Gastrocnemius medialis (tissue), 4 donors: ENCODE data around the gene TMEM107. TPM values are rescaled to one million over a fixed set of nuclear protein-coding genes. Genes with fewer than 3 reads are reported as not detected.
A peak's percentile ranks its signal among the peaks of the same experiment; 100 is the strongest.

Source experiments
- ATAC-seq, 2 donors: fragments of 150-250 bp; one replicate each; pipeline ENCODE4 v1.9.1; 2016
- DNase-seq, 2 donors: peaks; one replicate each; pipeline ENCODE4 v3.0.0-alpha.2; 2019
- H3K27ac ChIP-seq, 4 donors: fragments of 200-600 bp; sonication (generic); 1 replicate in 1 of 4; 2 replicates in 3 of 4; pipeline ENCODE4 v1.5.1; 2016 to 2018; ENCODE audit warnings: mild to moderate bottlenecking in 2 of 4, moderate library complexity in 1 of 4
- H3K27me3 ChIP-seq, 3 donors: fragments of 200-600 bp; sonication (generic) in 2 of 3; 1 replicate in 1 of 3; 2 replicates in 2 of 3; pipeline versions ENCODE4 v1.5.1 to v1.6.0; 2016 to 2019; ENCODE audit warnings: mild to moderate bottlenecking in 1 of 3, moderate library complexity in 1 of 3
- H3K36me3 ChIP-seq, 2 donors: fragments of 200-600 bp; sonication (generic) in 1 of 2; one replicate each; pipeline ENCODE4 v1.5.1; 2017 to 2018
- H3K4me1 ChIP-seq, 2 donors: fragments of 200-600 bp; sonication (generic) in 1 of 2; one replicate each; pipeline ENCODE4 v1.5.1; 2016 to 2017; ENCODE audit warnings: mild to moderate bottlenecking in 2 of 2
- H3K4me3 ChIP-seq, 4 donors: fragments of 200-600 bp; sonication (generic) in 3 of 4; 1 replicate in 1 of 4; 2 replicates in 3 of 4; pipeline ENCODE4 v1.5.1; 2016 to 2019; ENCODE audit warnings: mild to moderate bottlenecking in 2 of 4
- H3K9me3 ChIP-seq, 3 donors: fragments of 200-600 bp; sonication (generic) in 2 of 3; 1 replicate in 1 of 3; 2 replicates in 2 of 3; pipeline ENCODE4 v1.5.1; 2016 to 2019
- CTCF ChIP-seq, 5 experiments: fragments of 450-650 bp in 3 of 5; fragments of 200-600 bp in 2 of 5; sonication (generic) in 2 of 5; IDR thresholded peaks in 4 of 5; conservative IDR thresholded peaks in 1 of 5; 1 replicate in 4 of 5; 2 replicates in 1 of 5; pipeline ENCODE4 v1.5.1; 2016 to 2019; ENCODE audit warnings: antibody characterized with exemption in 5 of 5, mild to moderate bottlenecking in 3 of 5, moderate library complexity in 3 of 5
- POLR2A ChIP-seq, 2 donors: fragments of 450-650 bp; IDR thresholded peaks; one replicate each; pipeline ENCODE4 v1.6.1; 2017; ENCODE audit warnings: antibody characterized with exemption in 2 of 2, mild to moderate bottlenecking in 2 of 2, moderate library complexity in 2 of 2
- in situ Hi-C, 4 donors: fragments of 200-750 bp; cut with MboI; loops; one replicate each; pipeline versions ENCODE4 v1.15.0 to v1.8.0; 2017; ENCODE audit warnings: low sequenced_read_pairs in 4 of 4
- intact Hi-C: fragments of 100-400 bp; cut with DNase I; formaldehyde crosslinking; loops from one replicate; pipeline ENCODE4 v1.15.1; 2023; ENCODE audit warnings: low total_unique reads
- total RNA-seq, 4 donors: library from RNA; depleted of rRNA; stranded (reverse); fragments of >200 nt; gene quantifications; one replicate each; pipeline versions ENCODE4 v1.1.0 to v1.2.3, GENCODE V29; 2016

Gene TMEM107
- total RNA-seq, 4 donors from 2014 or later, result 0.75 to 5.7 (median 3.1) TPM

- Histone ChIP-seq H3K36me3 (no peaks in the 10 kb centered on the region), H3K27ac (no peak overlapping the region), H3K9me3 (no peaks in the 10 kb centered on the region), H3K4me3 (no peak overlapping the region), H3K4me1 (peaks cover 35 to 37% of the 10 kb centered on the region in 2 donors), H3K27me3 (peaks cover 18 to 22% (median 21%) of the 10 kb centered on the region in 3 donors)
- no peak for DNase-seq
- TF ChIP-seq CTCF (IDR thresholded peaks at IDR 0.05 in 4 of 5, conservative IDR thresholded peaks at IDR 0.05 in 1 of 5), result no peak
- TF ChIP-seq POLR2A (IDR thresholded peaks at IDR 0.05), result no peak
- in situ Hi-C loops (loop anchor here in 2 of 4 donors (10.0 kb wide), 2 partner anchors 47 to 57 kb away; partner anchors contain the start of gene TMEM107 (in 1 of the 2)), intact Hi-C loops (no loop called here)
- no peak for ATAC-seq
Measured at GRCh38 chr17:8128125-8128784, 47.9 kb downstream of the TMEM107 start.

- H3K9me3 ChIP-seq, result no peaks in the 10 kb centered on the region
- intact Hi-C loops (no loop called here), in situ Hi-C loops (loop anchor here in 2 of 4 donors (10.0 kb wide), 2 partner anchors 48 to 58 kb away; partner anchors contain the start of gene TMEM107 (in 1 of the 2))
- H3K27ac ChIP-seq, result peak overlapping the region; percentile 68 to 79 (median 74)
- peak overlapping the region; percentile 66 to 78 (median 72) for H3K4me3 ChIP-seq
- H3K36me3 ChIP-seq, result no peaks in the 10 kb centered on the region
- TF ChIP-seq CTCF (IDR thresholded peaks at IDR 0.05 in 4 of 5, conservative IDR thresholded peaks at IDR 0.05 in 1 of 5), result no peak
- no peak for TF ChIP-seq POLR2A (IDR thresholded peaks at IDR 0.05)
- peaks cover 48 to 51% of the 10 kb centered on the region in 2 donors for H3K4me1 ChIP-seq
- DNase-seq (no peak), ATAC-seq (peak; percentile 33 to 48)
- H3K27me3 ChIP-seq, result peaks cover 31 to 38% (median 31%) of the 10 kb centered on the region in 3 donors
Measured at GRCh38 chr17:8126491-8127066, 49.6 kb downstream of the TMEM107 start.

- H3K4me1 ChIP-seq, result peaks cover 50 to 56% of the 10 kb centered on the region in 2 donors
- intact Hi-C loops (no loop called here), in situ Hi-C loops (loop anchor here in 2 of 4 donors (10.0 kb wide), 2 partner anchors 49 to 59 kb away; partner anchors contain the start of gene TMEM107 (in 1 of the 2))
- no peak for TF ChIP-seq CTCF (IDR thresholded peaks at IDR 0.05 in 4 of 5, conservative IDR thresholded peaks at IDR 0.05 in 1 of 5)
- no peak for TF ChIP-seq POLR2A (IDR thresholded peaks at IDR 0.05)
- no peaks in the 10 kb centered on the region for H3K9me3 ChIP-seq
- no peaks in the 10 kb centered on the region for H3K36me3 ChIP-seq
- peak overlapping the region; percentile 66 to 78 (median 72) for H3K4me3 ChIP-seq
- peaks cover 31 to 43% (median 32%) of the 10 kb centered on the region in 3 donors for H3K27me3 ChIP-seq
- DNase-seq, result no peak
- H3K27ac ChIP-seq, result peak overlapping the region; percentile 68 to 79 (median 74)
- ATAC-seq, result peak; percentile 4 to 13
Measured at GRCh38 chr17:8125947-8126490, 50.2 kb downstream of the TMEM107 start.

- H3K4me1 ChIP-seq, result peaks cover 57 to 62% of the 10 kb centered on the region in 2 donors
- in situ Hi-C loops, result loop anchor here in 2 of 4 donors (10.0 kb wide), 2 partner anchors 49 to 59 kb away; partner anchors contain the start of gene TMEM107 (in 1 of the 2)
- TF ChIP-seq CTCF (IDR thresholded peaks at IDR 0.05 in 4 of 5, conservative IDR thresholded peaks at IDR 0.05 in 1 of 5) (no peak), POLR2A (IDR thresholded peaks at IDR 0.05) (no peak)
- ATAC-seq (peak; percentile 45 to 51), DNase-seq (peak; percentile 63 to 68)
- intact Hi-C loops, result no loop called here
- H3K36me3 ChIP-seq, result no peaks in the 10 kb centered on the region
- peak overlapping the region; percentile 68 to 79 (median 74) for H3K27ac ChIP-seq
- H3K27me3 ChIP-seq, result peaks cover 31 to 44% (median 37%) of the 10 kb centered on the region in 3 donors
- H3K4me3 ChIP-seq, result peak overlapping the region; percentile 66 to 78 (median 72)
- H3K9me3 ChIP-seq, result no peaks in the 10 kb centered on the region
Measured at GRCh38 chr17:8125154-8125946, 50.8 kb downstream of the TMEM107 start.
